OCI-LY1 (cell line): Measurements from ENCODE around the gene DEPDC1B.

Source experiments
- CTCF ChIP-seq: fragments of 200-600 bp; sonication (generic), shearing (Covaris generic); IDR thresholded peaks from 2 replicates; pipeline ENCODE4 v1.5.1; 2017; ENCODE audit warnings: mild to moderate bottlenecking, antibody characterized with exemption, low read length, moderate library complexity, mixed read lengths
- EZH2 ChIP-seq: fragments of 200-600 bp; sonication (generic), shearing (Covaris generic); IDR thresholded peaks from 2 replicates; pipeline ENCODE4 v1.8.0; 2017; ENCODE audit warnings: borderline replicate concordance, mixed run types, mild to moderate bottlenecking, antibody characterized with exemption, low read length, moderate library complexity, mixed read lengths

DNA sequence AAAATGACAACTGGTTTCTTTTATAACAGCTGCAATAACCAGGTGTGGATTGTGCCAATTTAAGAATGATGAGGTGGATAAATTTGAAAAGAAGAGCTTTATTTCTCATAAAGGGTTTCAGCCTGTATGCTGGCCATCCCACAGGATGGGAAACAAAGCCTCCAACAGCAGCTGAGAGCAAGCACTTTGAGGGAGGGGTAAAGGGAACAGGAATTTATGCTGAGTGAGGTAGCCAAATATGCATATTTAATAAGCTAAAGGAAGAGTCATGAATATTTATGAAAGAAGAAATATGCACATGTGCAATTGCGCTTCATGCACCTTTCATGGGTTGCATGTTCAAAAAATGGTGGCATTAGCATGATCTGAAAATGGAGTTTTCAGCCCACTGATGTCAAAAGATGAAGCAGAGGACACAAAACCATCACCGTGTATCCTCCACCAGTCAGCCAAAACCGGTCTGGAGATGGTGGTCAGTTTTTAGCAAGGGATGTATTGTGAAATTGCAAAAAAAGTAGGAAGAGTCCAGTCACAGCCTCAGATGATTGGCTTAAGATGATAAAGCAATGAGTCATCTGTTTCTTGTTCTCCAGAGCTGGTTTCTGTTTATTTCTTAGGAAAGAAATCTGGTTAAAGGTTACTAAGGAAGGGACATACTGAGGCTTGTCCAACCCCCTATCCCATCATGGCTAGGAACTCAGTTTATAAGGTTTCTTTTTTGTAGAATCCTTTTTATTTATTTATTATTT lies 47.9 kb downstream of the DEPDC1B start:
- TF ChIP-seq CTCF = no peak
- no peak for TF ChIP-seq EZH2
